WTC11 (cell line): ENCODE results near the gene VDR.

Experiments
- AR ChIP-seq: fragments of 250-450 bp; sonication (Bioruptor Pico); IDR thresholded peaks from 2 replicates; pipeline ENCODE4 v1.9.0; 2021; ENCODE audit warnings: mild to moderate bottlenecking
- ATF3 ChIP-seq: sonication (generic); formaldehyde crosslinking; conservative IDR thresholded peaks from 2 replicates; pipeline ENCODE4 v1.8.1; 2022; ENCODE audit warnings: mild to moderate bottlenecking, missing genetic modification reagents
- CTCF ChIP-seq: fragments of 200-600 bp; IDR thresholded peaks from 2 replicates; pipeline ENCODE4 v1.8.0; 2022; ENCODE audit warnings: antibody characterized with exemption
- FOXK1 ChIP-seq: sonication (generic); formaldehyde crosslinking; IDR thresholded peaks from 2 replicates; pipeline ENCODE4 v1.8.0; 2022; ENCODE audit warnings: mild to moderate bottlenecking, moderate library complexity, missing genetic modification reagents
- NFE2L1 ChIP-seq: sonication (generic); formaldehyde crosslinking; IDR thresholded peaks from 2 replicates; pipeline ENCODE4 v1.8.1; 2023; ENCODE audit warnings: missing genetic modification reagents

- TF ChIP-seq ATF3 (CRISPR knock-in tag) (no peak), CTCF (no peak), AR (no peak), FOXK1 (CRISPR knock-in tag) (no peak), NFE2L1 (CRISPR knock-in tag) (no peak)
These were observed 44.4 kb downstream of the VDR start for GRCh38 chr12:47860279-47860841.
